ENCODE measurements around the gene PSMD9. TPM values are rescaled to one million over a fixed set of nuclear protein-coding genes. Genes with fewer than 3 reads are reported as not detected.

PSMD9 gene
- total and polyA plus RNA-seq, 12 donors = 31.4 to 145 (median 55.7) TPM

DNA sequence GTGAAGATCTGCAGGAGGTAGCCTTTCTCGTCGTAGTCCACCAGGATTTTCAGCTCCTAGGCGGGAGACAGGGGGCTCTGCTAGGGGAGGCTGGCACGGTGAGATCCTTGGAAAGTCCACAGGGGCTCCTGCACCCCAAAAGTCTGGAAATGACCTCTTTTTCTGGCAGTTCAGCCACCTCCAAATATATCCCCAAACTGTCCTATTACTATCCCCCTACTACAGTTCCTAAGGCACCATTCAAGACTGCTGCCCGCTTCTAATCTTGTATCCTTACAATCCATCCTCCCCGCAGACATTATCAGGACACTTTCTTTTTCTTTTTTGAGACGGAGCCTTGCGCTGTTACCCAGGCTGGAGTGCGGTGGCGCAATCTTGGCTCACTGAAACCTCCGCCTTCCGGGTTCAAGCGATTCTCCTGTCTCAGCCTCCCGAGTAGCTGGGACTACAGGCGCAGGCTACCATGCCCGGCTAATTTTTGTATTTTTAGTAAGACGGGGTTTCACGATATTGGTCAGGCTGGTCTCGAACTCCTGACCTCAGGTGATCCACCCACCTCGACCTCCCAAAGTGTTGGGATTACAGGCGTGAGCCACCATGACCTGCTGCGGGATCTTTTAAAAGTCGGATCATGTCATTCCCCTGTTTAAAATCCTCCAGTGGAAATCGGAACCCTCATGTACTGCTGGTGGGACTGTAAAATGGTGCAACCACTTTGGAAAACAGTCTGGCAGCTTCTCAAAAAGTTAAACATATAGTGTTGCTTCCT is 48.4 kb upstream of the PSMD9 start:
- H3K27me3 ChIP-seq = no peaks in the 10 kb centered on the region
- intact Hi-C loops (cut with DNase I) = no loop called here
- peaks cover 6% of the 10 kb centered on the region in 2 donors for H3K4me1 ChIP-seq (replicated peaks in 1 of 2)
- no peaks in the 10 kb centered on the region for H3K36me3 ChIP-seq (replicated peaks in 1 of 2)
- no peak for DNase-seq
- 65 to 71% (median 68%) methylated on average over 20 to 24 of the region's 24 CpGs for WGBS, 4 donors
- no peaks in the 10 kb centered on the region for H3K9me3 ChIP-seq (replicated peaks in 1 of 3)
- TF ChIP-seq, protein P1, sequence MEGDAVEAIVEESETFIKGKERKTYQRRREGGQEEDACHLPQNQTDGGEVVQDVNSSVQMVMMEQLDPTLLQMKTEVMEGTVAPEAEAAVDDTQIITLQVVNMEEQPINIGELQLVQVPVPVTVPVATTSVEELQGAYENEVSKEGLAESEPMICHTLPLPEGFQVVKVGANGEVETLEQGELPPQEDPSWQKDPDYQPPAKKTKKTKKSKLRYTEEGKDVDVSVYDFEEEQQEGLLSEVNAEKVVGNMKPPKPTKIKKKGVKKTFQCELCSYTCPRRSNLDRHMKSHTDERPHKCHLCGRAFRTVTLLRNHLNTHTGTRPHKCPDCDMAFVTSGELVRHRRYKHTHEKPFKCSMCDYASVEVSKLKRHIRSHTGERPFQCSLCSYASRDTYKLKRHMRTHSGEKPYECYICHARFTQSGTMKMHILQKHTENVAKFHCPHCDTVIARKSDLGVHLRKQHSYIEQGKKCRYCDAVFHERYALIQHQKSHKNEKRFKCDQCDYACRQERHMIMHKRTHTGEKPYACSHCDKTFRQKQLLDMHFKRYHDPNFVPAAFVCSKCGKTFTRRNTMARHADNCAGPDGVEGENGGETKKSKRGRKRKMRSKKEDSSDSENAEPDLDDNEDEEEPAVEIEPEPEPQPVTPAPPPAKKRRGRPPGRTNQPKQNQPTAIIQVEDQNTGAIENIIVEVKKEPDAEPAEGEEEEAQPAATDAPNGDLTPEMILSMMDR (IDR thresholded peaks at IDR 0.05) = no peak
- no peak for TF ChIP-seq POLR2A (IDR thresholded peaks at IDR 0.05)
- peak overlapping the region in 2 of 5 donors; percentile 43 to 62 for H3K27ac ChIP-seq
- H3K4me3 ChIP-seq = peak overlapping the region in 2 of 4 donors; percentile 39 to 55

DNA sequence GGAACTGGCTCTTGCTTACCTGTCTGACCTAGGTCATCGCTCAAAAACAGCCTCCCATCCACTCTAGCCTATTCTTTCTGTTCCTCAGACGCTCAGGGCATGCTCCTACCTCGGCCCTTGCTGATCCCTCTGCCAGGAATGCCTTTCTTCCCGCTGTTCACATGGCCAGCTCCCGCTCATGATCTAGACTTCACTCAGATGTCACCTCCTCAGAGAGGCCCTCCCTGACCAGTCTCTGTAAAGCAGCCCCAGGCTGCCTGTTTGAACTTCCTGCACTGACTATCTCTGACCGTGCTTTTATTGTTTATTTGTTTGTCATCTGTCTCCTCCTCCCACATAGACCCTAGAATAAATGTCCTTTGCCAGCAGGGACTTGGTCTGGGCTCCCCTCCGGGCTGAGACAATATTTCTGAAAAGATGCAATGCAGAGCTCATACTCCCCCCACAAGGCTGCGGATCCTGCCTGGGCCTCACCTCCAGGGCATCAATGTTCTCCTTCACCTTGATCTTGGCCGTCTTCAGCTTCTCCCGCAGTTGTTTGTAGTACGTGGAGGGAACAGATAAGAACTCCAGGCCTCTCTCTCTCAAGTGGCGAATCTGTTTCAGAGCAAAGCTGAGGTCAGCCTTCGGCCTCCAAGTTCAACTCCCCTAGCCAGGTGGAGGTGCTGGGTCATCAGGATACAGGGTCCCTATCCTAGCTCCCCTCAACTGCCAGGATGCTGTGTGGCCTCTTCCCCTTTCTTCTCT is 45.2 kb upstream of the PSMD9 start:
- Histone ChIP-seq H3K27me3 (no peaks in the 10 kb centered on the region), H3K4me1 (replicated peaks in 1 of 2) (peaks cover 6% of the 10 kb centered on the region in 2 donors), H3K4me3 (no peak overlapping the region), H3K9me3 (replicated peaks in 1 of 3) (no peaks in the 10 kb centered on the region), H3K27ac (no peak overlapping the region), H3K36me3 (replicated peaks in 1 of 2) (no peaks in the 10 kb centered on the region)
- intact Hi-C loops (cut with DNase I) = no loop called here
- DNase-seq = no peak
- 78 to 85% (median 82%) methylated on average over 12 to 13 of the region's 13 CpGs for WGBS, 4 donors
- TF ChIP-seq, protein P1 (IDR thresholded peaks at IDR 0.05) = no peak
- TF ChIP-seq POLR2A (IDR thresholded peaks at IDR 0.05) = no peak

DNA sequence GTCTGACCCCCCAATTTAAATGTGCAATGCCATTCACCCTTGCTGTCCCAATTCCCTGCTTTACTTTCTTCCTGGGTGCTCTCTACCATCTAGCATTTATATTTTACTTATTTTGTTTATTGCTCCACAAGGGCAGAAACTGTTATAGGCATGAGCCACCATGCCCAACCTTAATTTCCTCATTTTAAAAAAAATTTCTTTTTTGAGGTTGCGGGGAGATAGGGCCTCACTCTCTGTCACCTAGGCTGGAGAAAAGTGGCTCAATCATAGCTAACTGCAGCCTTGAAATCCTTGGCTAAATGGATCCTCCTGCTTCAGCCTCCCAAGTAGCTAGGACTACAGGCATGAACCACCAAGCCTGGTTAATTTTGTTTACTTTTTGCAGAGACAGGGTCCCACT is 42.9 kb upstream of the PSMD9 start:
- Histone ChIP-seq H3K4me3 (no peak overlapping the region), H3K4me1 (replicated peaks in 1 of 2) (no peaks in the 10 kb centered on the region), H3K27ac (no peak overlapping the region), H3K27me3 (no peaks in the 10 kb centered on the region), H3K9me3 (replicated peaks in 1 of 3) (no peaks in the 10 kb centered on the region), H3K36me3 (replicated peaks in 1 of 2) (no peaks in the 10 kb centered on the region)
- intact Hi-C loops (cut with DNase I) = no loop called here
- 80 to 94% (median 92%) methylated on average over 1 of the region's 1 CpG for WGBS, 4 donors
- DNase-seq = no peak
- TF ChIP-seq POLR2A (IDR thresholded peaks at IDR 0.05) = no peak
- TF ChIP-seq, protein P1 (IDR thresholded peaks at IDR 0.05) = no peak

DNA sequence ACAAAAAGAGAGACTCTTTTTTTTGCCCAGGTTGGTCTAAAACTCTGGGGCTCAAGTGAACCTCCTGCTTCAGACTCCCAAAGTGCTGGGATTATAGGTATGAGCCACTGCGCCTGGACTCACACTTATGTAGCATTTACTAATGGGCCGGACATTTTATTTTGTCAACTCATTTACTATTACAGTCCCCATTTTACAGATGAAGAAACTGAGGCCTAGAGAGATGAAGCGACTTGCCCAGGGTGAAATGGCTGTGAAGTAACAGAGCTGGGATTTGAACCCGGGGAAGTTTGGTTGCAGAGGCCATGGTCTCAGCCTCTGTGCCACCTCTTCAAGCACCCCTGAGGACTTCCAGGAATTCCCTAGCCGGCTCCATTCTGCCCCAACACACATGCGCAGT is 39.4 kb upstream of the PSMD9 start:
- no peak overlapping the region for H3K27ac ChIP-seq
- no peaks in the 10 kb centered on the region for H3K4me1 ChIP-seq (replicated peaks in 1 of 2)
- TF ChIP-seq POLR2A (IDR thresholded peaks at IDR 0.05) = no peak
- TF ChIP-seq, protein P1 (IDR thresholded peaks at IDR 0.05) = no peak
- H3K36me3 ChIP-seq (replicated peaks in 1 of 2) = no peaks in the 10 kb centered on the region
- intact Hi-C loops (cut with DNase I) = no loop called here
- H3K27me3 ChIP-seq = no peaks in the 10 kb centered on the region
- H3K9me3 ChIP-seq (replicated peaks in 1 of 3) = no peaks in the 10 kb centered on the region
- 89 to 96% (median 93%) methylated on average over 5 to 6 of the region's 6 CpGs for WGBS, 4 donors
- no peak overlapping the region for H3K4me3 ChIP-seq
- DNase-seq = no peak

Measured in adrenal gland (tissue), 12 donors.